HG03159 (cell line): Measurements from ENCODE around the gene PTGES.

Experiments
- ATAC-seq: cut with Tn5 transposase; IDR thresholded peaks from one replicate; pipeline ENCODE4 v1.9.1; 2021; ENCODE audit warnings: mild to moderate bottlenecking, moderate library complexity; ENCODE audit not compliant: unreplicated experiment

PTGES gene

DNA sequence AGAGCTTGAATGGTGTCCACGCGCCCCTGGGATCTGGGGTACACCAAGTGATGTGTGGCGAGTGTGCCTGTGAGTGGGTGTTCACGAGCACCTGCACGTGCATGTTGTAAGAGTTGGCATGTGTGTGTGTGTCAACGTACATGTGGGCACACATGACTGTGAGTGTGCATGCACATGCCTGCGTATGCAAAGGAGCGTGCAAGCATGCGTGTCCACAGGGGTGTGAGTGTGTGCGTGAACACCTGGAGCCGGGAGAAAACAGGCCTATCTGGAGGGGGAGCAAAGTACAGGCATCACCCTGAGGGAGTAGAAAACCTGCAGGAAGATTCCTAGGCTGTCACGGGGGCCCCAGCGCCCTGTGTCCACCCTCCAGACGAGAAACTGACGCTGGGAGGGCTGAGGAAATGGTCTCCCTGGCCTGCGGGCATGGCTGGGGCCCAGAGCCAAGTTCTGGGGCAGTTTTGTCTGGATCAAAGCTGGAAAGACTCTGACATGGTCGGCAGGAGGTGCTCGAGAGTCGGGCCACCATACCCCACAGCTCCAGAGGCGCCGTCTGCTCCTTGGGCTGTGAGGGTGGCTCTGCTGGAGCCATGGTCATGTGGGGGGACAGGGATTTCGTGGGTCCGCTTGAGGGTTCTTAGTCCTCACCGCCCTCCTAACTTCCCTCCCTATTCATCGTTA is 31.8 kb downstream of the PTGES start:
- no peak for ATAC-seq

DNA sequence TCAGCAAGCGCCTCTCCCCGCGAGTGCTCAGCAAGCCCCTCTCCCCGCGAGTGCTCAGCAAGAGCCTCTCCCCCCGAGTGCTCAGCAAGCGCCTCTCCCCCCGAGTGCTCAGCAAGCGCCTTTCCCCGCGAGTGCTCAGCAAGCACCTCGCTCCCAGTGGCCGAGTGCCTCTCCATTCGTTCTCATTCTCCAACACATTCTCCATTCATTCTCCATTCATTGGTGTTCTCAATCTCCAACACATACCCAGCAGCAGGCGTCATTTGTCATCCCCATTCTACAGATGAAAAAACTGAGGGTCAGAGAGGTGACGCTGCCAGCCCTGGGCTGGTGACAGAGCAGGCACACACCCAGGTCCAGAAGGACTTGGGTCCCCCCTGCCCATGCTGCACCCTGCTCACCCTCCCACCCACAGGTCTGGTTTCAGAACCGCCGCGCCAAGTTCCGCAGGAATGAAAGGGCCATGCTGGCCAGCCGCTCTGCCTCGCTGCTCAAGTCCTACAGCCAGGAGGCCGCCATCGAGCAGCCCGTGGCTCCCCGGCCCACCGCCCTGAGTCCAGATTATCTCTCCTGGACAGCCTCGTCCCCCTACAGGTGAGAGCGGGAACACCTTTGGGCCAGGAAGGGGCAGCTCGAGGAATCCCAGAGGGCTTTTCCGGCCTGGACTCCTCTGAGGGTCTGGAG is 32.5 kb downstream of the PTGES start:
- ATAC-seq: no peak

DNA sequence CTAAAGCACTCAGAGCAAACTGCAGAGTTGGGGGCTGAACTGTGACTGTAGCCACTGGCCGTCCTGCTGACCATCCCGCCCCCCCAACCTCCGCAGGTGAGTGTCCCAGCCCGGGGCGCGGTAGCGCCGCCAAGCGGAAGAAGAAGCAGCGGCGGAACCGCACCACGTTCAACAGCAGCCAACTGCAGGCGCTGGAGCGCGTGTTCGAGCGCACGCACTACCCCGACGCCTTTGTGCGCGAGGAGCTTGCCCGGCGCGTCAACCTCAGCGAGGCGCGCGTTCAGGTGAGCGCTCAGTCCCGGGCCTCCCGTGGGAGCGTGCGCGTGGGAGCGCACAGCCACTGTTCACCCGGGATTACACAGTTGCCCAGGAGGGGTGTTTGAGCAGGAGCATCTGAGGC is 33.7 kb downstream of the PTGES start:
- no peak for ATAC-seq

DNA sequence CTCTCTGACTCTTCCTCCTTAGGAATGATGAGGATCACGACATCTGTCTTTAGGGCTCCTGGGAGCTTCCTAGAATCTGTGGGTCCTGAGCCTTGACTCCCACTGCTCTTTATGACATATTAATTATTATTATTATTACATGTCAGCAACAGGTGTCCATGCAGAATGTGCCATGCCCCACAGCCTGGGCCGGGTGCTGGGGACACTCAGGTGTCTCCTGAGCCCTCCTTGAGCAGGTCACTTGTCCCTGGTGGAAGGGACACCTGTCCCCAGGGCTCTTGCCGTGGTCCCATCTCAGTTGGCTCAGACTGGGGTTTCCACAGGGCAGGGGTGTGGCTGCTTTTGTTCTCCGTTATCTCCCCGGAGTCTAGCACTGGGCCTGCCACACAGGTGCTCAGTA is 34.2 kb downstream of the PTGES start:
- no peak for ATAC-seq

DNA sequence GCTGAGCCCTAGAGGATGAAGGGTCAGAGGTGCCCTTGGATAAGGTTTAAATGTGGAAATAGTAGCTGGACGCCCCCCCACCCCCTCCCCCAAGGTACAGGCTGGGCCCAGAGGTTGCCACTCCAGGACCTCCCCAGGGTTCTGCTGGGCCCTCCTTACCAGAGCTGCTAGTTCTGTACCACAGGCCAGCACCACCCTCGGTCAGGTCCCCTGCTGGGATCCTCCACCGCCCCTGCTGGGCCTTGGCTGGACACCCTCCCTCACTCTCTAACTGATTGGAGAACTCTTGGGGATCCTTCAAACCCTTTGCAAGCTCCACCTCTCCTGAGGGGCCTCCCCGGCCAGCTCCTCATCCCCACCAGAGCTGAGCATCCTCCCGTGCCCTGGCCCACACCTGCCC is 34.9 kb downstream of the PTGES start:
- ATAC-seq: no peak

DNA sequence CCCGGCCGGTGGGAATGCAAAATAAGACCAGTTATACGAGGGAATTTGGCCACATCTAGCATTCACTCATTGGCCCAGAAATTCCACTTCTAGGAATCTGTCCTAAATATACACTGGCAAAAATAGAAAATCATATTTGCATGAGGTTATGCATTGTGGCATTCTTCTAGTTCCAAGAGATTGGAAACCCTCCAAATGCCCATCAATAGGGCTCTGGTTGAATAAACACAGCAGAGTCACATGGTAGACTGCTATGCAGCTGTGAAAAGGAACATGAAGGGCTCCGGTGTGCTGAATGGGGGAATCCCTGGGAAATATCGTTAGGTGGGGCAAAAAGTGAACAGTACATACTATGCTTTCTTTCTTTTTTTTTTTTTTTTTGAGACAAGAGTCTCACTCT is 36.8 kb downstream of the PTGES start:
- ATAC-seq: no peak

DNA sequence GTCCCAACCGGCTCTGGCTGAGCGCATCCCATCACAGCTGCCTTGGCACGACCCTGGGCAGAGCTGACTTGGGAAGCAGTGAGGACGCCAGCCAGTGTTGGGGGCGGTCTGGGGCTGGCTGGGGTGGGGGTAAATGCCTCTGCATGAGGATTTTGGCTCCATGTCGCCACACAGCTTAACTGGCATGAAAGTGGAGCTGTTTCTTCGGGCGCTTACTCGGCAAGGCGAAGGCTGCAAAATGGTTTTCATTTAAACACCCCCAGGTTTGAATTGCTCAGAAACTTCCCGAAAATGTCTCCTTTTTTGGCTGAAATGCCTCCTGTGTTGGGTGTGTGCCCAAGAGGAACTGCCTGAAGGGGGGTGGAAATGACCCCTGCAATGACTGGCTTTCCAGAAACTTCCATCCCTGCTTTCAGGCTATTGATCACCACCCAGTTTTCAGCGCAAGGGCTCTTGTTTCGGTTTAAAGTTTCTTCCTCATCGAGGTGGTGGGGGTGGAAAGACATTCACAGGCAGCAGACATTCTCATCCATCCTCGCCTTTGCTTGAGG is 38.3 kb downstream of the PTGES start:
- no peak for ATAC-seq

DNA sequence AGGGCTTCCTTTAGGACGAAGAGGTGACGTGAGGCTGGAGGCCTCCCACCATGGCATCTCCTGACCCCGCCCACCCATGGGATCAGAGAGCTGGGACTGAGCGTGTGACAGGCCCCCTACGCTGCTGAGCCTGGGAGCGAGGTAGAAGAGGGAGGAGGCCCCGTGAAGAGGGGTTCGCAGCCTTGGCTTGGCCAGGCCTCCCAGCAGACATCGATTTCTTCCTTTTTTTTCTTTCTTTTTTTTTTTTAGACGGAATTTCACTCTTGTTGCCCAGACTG is 39.5 kb downstream of the PTGES start:
- no peak for ATAC-seq

DNA sequence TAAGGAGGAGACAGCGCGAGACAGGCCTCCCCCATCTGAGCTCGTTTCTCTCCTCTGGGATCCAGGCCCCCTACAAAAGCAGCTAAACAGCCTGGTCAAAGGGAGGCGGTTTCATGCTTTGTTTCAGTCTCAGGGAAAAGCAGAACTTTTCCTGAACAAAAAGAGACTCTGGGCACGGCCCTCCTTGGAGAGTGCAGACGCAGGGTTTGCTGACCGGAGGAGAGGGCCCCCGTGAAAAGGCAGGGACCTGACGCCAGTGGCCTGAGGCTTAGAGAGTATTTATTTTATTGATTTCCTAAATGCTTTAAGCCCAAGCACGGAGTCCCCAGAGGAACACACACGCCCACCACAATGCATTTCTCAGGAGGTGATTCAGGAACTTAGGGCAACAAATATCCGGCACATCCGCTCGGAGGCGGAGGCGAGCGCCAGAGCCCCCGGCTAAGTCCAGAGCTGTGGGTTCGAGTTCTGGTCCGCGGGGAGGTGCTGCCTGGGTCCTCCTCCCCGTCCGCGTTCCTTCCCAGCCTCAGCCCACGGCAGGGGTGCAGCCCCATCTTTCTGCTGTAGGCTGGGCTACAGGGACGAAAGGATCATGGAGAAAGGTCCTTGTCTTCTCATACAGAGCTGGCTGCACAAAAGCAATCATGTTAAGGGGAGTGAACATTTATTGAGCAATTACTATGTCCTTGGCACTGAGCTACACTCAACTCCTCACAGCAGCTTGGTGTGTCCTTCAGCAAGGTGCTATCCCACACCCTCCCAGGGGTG is 40.0 kb downstream of the PTGES start:
- ATAC-seq: no peak

DNA sequence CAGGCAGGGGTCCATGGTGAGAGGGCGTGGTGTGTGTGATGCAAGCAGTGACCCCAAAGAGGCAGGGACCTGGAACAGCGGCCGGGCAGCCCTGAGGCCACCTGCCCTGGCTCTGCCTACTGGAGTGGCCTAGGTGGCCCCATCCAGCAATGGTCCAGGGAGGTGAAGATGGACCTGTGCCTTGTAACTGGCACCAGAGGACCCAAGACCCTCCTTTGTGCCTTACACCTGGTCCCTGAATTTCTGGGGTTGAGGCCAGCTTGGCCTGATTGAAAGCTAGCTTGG is 42.7 kb downstream of the PTGES start:
- ATAC-seq: no peak

DNA sequence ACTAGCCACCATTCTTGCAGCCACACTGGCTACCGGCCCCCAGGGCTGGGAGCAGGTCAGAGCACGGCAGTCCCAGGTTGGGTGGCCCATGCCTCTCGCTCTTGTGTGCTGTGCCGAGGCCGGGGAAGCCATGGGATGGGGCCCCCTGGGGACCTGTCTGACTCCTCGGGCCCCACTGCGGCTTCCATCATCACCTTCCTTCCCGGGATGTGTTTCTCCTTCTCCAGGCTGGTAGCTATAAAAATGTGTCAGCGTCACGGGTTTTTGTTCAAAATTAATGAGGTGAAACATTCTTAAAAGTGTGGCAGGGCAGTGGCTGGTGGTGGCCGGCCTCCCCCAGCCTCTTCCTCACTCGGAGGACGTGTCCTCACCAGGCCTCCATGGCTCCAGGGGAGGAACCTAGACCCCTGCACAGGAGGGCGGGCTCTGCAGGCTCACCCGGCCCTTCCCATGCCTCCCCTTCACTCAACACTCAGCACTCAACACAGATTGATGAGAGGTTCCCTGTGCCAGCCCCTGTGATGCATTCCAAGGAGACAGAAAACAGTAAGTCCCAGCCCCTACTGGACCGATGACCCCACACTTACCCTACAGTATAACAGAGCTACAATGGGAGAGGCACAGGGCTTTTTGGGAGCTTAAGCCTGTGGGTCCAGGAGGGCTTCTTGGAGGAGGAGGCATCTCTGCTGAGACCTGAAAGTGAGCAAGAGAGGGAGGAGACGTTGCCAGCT is 43.2 kb downstream of the PTGES start:
- ATAC-seq: no peak

DNA sequence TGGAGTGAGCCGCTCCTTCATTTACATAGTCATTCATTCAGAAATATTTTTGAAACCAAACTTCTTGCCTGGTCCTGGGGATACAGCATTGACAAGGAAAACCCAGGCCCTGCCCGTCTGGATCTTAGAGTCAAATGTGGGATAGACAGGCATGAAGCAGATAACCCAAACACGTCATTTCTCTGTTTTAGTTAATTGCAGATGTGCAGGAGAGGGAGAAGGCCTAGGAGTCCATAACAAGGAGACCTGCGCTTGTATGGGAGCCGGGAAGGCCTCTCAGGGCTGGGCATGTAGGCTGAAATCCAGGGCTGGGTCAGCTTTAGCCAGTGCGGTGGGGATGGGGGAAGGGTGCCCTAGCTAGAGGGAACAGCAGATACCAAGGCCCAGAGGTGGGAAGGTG is 44.0 kb downstream of the PTGES start:
- ATAC-seq: no peak

DNA sequence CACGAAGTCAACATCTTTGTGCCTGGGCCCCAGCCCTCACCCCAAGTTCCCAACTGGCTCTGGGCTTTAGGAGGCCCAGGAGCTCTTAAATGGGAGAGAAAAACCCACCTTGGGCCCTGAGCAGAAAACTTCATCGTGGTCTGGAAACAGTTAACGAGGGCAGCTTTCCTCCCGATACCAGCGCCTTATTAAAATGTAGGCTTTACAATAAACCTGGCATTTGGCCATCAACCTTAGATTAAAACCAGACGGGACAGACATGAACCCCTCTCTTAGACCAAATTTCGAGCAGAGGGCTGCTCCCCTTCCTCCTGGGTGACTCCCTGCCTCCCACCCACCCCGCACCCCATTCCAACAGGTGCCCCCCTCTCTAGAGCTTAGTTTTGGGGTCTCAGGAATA is 48.0 kb downstream of the PTGES start:
- no peak for ATAC-seq

DNA sequence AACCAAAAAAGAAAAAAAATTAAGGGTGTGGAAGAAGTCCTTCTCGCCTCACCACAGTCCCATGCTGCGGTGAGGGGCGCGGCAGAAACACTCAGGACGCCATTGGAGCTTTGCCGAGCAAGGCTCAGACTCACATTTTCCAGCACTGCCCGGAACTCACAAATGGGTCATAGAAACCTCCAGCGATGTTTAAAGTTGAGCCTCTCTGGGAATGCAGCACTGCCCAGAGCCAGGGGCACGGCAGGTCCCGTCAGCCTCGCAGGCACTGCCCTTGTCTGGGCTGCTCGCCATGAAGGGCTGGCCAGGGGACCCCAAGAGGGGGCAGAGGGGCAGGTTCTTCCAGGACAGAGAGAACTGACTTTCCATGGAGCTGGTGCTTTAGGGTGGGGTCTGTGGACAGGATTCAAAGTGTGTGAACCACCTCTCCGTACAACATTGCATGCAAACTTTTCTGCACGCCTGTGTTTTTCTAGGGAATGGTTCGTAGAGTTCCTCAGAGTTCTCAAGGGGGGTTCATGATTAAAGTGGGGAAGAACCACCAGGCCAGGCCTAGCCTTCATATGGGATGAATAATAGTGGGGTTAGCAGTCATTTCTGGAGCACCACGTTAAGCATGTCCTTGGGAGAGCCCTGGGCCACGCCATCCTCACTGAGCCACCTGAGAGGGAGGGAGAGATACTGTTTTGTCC is 49.0 kb downstream of the PTGES start:
- no peak for ATAC-seq

DNA sequence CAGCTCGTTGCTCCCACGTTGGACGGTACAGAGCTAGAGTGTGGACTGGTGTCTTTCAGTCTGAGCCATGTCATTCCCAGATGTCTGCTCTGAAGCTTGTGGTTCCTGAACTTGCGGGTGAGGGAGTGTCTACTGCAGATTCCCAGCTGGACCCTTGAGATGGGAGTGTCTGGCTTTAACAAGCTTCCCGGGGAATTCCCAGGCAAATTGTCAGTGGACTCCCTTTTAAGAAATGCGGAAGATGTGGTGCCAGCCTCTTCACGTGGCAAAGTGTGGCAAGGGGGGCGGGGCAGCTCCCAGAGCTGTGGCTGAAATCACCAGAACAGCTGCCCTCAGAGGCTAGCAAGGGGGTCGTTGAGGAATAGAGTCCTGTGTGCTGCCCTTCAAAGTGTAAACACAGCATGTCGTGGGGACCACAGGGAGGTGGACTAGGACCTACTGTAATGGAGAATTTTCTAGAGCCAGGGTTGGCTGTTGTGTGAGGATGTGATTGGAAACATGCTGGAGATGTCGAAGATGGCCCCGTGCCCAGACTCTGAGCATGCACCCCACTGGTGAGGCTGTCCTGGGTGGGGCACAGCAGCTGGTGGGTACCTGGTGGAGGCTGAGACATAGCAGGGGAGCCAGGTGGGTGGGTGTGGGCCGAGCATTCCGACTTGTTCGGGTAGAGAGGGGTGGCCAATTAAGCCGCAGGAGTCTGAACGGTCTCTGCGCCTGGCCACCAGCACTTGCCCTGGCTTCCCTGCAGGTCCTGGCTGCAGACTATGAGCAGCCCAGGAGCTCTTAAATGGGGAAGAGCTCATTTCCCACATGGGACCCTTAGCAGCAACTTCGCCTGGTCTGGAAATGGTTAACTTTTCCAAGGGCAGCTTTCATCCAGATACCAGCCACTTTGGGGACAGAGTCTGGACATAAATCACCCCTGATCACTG is 50.0 kb downstream of the PTGES start:
- no peak for ATAC-seq

DNA sequence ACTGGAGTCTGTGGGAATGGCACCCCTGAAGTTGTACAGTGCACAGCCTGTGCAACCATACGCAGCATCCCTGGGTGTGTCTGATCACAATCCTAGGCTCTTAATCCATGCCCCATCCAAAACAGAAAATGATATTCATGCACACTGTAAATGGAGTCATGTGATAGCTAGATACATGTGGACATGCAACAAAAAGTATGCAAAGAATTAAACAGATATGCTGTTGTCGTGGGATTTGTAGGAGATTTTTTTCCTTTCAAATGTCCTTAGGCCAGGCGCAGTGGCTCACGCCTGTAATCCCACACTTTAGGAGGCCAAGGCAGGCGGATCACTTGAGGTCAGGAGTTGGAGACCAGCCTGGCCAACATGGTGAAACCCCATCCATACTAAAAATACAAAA is 51.3 kb downstream of the PTGES start:
- no peak for ATAC-seq

DNA sequence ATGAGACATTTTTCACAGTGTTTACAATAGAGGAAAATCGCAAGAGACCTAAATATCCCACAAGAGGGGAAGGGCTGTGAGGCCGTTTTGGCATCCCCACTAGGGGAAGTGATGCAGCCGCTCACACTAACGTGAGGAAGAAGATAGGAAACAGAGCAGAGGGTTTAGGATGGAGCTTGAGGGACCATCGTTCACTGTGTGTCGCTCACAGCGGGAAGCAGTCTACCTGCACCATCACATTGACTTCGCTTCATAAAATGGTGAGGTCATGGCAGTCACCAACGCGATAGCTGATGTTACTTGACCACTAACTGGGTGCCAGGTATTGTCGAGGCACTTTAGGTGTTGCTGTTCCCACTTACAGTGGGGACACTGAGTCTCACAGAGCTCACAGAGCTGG is 51.8 kb downstream of the PTGES start:
- ATAC-seq: no peak

DNA sequence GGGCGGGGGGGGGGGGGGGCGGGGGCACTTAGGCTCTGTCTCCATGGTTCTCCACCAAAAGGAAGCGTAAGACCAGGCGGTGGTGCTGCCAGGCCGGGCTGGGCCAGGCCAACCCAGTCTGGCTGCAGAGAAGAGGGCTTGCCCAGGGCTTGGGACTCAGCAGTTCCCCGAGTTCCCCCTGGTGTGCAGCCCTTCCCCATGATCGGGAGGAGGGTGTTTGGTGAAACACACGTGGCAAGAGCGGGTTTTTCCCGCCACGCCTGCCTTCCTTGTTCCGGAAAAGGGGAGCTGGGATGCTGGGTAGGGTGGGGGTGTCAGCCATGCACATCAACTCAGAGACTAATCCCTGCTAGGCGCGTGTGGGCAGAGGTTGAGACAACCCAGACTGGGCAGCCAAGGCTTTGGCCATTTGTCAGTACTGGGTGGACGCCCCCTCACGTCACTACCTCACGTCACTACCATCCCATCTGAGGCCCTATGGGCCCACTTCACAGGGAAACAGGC is 54.5 kb downstream of the PTGES start:
- no peak for ATAC-seq

DNA sequence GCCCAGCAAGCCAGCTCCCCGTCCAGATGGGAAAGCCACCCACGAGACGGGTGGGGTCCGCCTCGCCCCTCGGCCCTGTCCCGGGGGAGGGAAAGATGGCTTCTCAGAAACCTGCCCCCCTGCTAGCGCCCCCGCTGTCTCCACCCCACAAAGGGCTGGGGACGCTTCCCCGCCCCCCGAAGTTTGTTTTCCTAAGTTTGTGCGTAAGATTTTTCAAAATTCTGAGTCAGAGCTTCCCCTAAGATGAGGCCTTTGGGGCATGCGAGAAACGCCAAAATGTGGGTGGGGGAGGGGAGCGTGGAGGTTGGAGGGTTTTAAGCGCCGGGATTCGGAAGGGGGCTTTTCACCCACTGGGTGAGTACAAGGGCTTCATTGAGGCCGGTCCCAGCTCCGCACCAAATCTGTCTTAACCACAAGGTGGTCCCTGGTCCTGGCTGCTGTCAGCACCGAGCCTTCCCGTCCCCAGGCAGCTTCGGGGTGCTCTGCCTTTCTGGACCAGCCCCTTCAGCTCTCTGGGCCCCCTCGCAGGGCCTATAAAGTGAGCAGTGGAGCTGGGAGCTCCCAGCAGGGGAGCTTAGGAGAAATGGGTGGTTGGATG is 55.1 kb downstream of the PTGES start:
- no peak for ATAC-seq
